GM19324 (cell line): ENCODE measurements around the gene SIRPD.
A peak's percentile ranks its signal among the peaks of the same experiment; 100 is the strongest.

Source experiments
- ATAC-seq: cut with Tn5 transposase; IDR thresholded peaks from one replicate; pipeline ENCODE4 v1.9.1; 2021; ENCODE audit warnings: mild to moderate bottlenecking, moderate library complexity; ENCODE audit not compliant: unreplicated experiment, low FRiP score

Gene SIRPD

DNA sequence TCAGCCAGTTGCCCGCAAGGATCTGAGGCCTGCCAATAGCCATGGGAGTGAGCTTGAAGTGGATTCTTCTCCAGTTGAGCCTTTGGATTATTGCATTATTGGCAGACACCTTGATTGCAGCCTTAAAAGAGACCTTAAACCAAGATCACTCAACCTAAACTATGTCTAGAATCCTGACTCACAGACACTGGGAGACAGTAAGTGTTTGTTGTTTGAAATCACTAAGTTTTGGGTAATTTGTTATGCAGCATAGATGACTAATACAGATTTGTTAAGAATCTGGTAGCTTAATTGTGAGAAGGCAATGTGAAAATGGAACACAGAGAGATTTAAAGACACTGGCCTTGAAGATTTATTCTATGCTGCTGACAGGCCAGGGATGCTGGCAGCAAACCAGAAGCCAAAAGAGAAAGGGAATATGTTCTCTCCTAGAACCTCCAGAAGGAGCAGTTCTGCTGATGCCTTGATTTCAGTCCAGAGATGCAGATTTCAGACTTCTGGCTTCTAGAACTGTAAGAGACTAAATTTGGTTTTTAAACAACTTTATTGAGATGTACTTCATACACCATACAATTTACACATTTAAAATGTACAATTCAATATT, 17.6 kb downstream of the SIRPD start:
- ATAC-seq: no peak

DNA sequence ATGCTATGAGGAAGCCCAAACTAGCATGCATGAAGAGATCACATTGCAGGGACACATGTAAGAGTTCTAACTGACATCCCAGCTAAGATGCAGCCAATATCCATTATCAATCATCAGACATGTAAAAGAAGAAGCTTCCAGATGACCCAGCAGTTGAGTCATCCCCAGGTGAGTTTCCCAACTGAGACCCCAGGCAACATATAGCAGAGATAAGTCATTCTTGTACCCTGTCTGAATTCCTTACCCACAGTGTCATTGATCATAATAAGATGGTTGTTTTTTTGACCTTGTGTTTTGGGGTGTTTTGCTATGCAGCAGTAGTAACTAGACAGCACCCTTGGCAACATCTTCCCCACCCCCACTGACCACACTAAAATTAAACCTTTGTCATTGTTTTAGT, 18.9 kb downstream of the SIRPD start:
- ATAC-seq: no peak

DNA sequence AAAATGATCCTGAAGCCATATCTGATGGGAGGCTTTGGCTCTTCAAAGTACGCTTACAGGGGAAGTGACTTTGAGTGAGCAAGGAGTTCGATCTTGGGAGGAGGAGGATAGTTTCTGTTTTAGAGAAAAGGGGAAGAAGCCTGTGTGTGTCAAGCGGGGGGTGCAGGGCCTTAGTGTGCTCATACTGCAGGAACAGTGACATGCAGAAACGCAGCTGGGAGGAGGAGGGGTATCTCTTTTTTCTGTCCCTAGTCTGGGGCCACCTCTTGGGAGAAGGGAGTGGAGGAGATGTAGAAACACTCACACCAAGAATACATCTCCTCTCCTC, 19.8 kb downstream of the SIRPD start:
- ATAC-seq: no peak

DNA sequence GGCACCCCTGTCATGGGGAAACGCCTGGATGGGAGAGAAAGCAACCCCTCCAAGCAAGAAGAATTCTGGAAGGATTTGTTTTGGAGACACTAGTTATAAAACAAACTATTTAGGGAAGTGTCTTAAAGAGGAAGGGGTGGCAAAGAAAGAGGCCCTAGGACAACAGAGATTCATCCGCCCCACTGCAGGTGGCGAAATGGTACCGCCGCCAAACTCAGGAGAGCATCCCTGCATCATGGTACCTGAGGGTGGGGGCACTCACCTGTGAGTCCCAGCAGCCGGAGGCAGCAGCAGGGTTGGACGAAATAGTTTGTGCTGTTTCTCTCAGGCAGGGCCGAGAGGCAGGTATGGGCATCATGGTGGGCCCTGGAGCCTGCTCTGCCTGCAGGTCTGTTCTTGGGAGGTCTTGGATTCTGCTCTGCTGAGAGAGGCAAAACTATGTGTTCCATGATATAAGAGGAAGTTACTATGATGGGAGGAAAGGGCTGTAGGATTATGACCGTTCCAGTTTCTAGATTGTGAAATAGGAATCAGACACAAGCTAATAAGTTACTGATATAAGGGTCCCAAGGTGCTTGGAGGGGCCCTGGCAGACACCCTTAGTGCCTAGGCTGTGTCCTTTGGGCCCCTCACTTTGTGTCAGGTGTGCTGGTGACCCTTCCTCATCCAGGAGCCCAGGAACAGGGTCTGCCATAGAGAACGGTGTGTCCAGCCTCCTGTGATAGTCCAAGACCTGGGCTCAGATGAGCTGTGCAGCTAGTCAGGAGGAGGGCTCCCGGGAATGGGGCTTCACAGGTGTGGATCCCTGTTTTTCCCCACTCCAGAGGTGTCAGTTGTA, 20.4 kb downstream of the SIRPD start:
- ATAC-seq: no peak

DNA sequence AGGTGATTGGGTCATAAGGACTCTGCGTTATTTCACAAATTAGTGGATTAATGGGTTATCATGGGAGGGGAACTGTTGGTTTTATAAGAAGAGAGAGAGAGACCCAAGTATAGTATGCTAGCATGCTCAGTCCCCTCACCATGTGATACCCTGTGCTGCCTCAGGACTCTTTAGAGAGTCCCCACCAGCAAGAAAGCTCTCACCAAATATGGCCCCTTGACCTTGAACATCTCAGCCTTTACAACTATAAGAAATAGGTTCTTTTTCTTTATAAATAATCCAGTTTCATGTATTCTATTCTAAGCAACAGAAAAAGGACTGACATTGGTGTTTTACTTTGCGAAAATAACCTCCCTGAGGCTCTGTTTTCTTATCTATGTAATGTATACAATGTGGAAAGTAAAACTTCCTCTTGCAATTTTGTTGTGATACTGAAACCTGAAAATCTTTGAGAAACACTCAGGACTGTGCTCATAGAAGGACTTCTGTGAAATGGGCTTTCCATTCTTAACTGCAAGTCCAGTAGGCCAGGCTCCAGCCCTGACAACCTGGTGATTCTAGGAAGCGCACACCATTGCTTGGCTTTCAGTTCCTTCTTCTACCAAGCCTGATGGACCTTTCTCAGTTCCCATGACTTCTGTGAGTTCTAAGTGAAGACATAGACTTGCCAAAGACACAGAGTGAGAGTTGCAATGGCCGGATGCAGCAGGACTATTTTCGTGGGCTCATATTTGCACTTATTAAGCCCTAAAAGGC, 21.9 kb downstream of the SIRPD start:
- peak; percentile 80 for ATAC-seq

DNA sequence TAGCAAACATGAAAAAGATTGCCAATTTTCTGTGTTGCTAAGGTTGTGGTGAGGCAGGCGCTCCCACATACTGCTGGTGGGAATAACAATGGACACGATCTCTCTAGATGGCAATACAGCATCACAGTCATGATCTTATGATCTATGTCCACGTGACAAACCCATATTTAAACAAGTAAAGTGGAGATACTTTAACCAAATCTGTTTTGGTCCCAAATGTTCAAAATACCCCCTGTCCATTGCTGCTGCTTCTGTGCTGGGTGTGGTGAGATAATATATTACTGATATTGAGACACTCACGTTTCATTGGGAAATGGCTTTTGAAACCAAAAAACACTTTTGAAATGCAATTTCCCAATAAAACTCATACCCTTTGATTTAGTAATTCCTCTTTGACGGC, 23.0 kb downstream of the SIRPD start:
- ATAC-seq: no peak

DNA sequence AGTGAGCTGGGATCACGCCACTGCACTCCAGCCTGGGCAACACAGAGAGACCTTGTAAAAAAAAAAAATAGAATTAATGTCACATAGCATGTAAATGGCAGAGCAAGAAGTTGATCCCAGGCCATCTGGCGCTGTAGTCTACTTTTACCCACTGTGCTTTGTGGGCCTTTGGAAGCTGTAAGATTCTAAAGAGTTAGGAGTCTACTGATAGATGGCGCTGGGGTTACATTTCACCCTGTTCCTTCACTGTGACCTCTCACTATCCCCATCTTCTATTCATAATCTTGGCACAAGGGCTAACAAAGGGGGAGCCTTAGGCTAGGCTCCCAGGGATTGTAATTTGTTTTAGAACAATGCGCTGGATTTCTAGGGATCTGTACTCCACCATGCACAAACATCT, 24.4 kb downstream of the SIRPD start:
- ATAC-seq: no peak

DNA sequence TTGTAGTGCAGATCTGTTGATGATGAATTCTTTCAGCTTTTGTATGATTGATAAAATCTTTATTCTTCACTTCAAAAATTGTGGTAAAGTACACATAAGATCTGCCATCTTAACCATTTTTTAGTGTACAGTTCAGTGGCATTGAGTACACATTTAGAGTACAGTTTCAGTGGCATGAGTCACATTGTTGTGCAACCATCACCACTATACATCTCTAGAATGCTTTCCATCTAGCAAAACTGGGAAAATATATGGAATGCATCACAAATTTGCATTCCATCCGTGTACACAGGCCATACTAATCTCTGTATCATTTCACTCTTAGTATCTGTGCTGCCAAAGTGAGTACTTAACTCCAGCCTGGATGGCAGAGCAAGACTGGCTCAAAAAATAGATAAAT, 28.7 kb downstream of the SIRPD start:
- ATAC-seq: no peak

DNA sequence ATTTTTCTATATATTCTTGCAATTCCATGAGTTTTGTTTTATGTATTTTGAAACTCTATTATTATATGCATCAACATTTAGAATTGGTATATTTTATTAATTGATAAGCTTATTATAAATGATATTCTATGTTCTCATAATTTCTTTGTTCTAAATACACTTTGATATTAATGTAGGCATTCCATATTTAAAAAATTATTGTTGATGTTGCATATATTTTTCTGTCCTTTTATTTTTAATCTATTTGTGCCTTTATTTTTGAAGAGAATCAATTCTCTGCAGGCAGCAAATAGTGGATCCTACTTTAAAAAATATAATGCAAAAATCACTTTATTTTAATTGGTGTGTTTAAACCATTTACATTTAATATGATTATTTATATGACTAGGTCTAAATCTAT, 29.6 kb downstream of the SIRPD start:
- no peak for ATAC-seq

DNA sequence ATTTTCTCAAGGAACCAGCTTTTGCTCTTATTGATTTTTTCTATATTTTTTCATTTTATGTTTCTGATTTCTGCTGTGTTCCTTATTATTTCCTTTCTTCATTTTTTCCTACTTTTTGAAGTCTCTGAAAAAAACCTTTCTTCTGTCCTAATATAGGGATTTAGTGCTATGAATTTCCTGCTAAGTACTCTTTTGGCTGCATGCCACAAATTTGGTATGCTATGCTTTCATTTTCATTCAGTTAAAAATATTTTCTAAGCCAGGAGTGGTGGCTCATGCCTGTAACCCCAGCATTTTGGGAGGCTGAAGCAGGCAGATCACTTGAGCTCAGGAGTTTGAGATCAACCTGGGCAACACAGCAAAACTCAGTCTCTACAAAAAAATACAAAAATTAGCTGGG, 30.6 kb downstream of the SIRPD start:
- ATAC-seq: no peak

DNA sequence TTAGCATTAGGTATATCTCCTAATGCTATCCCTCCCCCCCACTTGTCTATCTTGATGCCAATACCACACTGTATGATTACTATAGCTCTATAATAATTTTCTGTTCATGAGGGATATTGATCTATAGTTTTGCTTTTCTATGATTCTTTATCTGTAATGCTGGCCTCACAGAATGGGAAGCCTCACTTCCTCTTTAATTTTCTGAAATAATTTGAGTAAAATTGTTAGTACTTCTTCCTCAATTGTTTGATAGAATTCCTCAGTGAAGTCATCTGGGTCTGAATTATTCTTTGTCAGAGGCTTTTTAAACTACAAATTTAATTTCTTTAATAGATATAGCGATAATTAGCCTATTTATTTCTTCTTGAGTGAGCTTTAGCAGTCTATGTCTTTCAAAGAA, 31.2 kb downstream of the SIRPD start:
- ATAC-seq: no peak

DNA sequence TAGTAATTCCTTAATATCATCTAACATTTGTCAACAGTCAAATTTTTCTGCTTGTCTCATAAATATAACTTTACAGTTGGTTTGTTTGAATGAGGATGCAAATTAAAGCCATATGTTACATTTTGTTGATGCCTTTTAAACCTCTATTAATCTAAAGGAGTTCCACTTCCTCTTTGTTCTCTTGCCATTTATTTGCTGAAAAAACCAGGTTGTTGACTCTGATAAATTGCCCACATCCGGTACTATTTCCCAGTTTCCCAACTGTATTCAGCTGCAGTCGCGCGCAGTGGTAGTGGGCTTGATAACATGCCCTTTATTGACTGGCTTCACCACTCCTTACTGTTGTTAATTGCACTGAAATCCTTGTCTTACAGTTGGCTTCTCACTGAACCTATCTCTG, 33.5 kb downstream of the SIRPD start:
- ATAC-seq: no peak

DNA sequence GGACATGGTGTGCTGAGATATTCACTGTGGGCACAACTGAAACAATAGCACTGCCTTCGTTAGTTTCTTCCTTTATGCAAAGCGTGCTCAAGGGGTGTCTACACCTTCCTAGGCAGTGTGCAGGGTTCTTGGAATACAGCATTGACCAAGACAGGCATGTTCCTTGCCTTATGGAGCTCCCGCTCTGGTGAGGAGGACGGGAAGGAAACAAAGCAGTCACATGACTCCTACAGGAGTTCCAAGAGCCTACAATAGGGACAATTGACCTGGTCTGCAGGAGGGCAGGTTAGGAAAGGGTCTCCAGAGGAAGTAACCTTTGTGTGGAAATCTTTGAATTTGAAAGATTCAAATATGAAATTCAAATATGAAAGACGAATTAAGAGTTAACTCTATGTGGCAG, 40.5 kb downstream of the SIRPD start:
- ATAC-seq: no peak

DNA sequence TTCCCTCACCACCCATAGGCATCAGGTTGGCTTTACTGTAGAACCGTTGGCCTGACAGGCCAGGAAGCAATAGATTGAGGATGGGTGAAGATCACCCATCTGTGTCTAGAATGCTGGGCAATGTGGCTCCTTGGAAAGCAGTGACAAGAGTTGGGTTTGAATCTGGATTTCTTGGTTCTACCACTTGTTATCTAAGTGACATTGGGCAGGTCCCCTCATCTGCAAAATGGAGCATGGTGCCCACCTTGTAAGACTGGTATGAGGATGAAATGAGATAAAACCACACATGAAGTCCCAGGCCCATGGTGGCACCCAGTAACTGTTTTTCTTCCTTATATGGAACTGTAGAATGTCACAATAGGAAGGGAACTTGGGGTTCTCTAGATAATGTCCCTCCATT, 43.7 kb downstream of the SIRPD start:
- no peak for ATAC-seq

DNA sequence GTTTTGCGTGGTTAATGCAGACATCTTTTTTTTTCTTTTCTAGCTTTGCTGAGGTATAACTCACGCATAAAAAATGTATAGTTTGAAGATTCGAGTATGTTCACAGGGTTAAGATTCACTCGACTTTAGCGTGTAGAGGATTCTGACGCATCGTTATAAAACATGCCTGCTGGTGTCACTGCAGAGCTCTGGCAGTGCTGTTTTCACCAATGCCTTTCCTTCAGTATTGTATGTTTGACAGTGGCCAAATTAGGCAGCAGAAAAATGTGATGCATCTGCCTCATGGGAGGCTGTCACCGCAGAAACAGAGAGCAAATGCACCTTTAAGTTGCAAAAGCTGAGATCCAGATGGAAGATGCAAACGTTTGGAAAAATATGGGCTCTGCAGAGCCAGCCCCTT, 48.3 kb downstream of the SIRPD start:
- no peak for ATAC-seq

DNA sequence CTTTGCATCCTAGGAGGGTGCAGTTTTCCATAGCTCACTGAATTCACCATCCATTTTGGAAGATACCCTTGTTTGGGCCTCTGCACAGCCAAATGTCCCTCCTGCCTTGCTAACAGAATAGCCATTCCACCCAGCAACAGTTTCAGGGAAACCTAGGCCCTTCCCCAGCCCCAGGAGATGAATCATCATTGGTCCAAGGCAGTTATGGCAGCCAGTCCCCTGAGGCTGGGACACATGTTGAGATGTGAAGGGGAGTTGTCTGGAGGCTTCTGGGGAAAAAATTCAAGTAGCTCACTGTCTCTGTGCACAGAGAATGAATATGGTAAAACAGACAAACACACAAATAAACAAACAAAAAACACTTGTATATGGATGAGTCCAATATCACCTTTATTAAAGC, 48.9 kb downstream of the SIRPD start:
- no peak for ATAC-seq

DNA sequence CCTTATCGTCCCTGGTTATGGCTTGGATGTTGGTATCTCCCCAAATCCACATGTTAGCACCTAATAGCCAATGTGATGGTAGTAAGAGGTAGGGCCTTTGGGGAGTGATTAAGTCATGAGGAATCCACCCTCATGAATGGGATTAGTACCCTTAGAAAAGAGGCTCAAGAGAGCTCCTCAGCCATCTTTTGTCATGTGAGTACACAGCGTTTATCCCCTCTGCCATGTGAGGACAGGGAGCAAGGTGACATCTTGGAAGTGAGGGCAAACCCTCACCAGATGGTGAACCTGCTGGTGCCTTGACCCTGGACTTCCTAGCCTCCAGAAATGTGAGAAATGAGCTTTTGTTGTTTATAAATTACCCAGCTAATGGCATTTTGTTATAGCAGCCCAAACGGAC, 50.2 kb downstream of the SIRPD start:
- ATAC-seq: no peak

DNA sequence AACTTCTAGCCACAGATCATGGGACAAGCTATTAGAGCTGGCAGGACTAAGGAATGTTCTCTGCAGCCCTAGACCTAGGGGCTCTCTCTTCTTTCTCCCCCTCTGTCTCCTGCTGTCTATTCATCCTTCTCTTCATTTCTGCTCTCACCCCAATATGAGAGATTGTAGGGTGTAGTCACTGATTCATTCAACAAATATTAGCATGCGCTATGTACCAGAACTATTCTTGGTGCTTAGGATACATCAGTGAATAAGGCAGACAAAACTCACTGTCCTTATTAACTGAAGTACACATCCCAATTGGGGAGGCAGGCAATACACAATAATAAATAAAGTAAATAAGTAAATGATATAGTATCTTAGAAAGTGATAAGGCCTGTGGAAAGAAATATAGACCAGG, 51.6 kb downstream of the SIRPD start:
- no peak for ATAC-seq

DNA sequence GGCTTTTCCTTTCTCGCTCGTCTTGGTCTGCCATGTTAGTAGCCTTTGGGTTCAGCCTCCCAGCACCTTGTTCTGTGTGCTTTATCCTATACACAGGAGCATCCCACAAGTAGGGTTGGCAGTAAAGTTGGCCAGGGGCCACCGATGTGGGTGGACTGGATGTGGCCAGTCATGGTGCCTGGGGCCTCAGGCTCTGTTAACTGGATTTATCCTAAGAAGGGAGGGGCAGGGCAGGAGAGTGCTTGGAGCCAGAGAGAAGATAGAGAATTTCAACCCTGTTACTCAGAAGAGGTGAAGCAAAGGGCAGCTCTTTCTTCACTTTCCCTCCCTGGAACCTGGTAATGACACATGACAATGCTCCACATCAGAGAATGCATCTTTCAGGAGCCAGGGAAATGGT, 52.1 kb downstream of the SIRPD start:
- ATAC-seq: no peak

DNA sequence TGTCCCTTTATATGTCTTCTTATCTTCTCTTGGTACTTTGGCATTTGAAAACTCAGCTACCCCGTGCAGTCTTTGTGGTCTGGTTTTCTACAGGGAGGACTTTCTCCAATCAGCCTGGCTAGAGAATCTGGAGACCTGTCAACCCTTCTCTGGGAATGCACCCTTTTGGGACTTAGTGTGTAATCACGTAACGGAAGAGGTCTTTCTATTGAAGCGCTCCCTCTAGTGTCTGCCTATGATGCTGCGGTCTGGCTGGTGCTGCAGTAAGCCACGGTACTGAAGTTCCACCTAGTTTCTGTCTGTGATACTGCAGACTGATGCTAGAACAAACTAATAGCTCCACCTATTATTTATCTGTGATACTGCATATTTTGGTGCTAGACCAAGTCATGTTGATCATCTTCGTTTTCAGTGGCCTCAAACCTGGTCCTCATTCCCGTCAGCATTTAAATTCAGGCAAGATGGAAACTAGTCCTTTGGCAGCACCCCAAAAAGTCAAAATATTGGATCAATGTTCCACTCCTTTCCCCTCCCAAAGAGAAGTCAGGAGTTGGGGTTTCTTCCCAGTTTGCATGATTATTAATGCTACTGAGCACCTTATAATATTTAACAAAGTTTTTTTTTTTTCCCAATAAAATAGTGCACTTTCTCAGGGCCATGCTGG, 53.8 kb downstream of the SIRPD start:
- no peak for ATAC-seq

DNA sequence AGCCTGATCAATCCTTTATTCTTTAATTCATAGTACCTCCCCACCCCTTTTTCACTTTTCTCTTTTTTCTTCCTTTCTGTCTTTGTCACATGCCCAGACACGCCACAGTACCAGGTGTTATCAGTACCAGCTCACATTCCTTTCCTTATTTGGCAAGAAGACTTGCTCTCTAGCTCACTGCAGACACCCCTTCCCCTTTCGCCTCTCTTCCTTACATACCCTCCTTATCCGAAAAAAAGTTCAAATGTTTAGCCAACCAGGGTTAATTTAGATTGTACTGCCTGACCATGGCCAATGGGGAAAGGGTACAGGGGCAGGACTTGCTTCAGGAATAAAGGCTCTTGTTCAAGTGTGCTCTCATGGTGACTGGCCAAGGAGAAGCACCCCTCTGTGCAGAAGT, 57.0 kb downstream of the SIRPD start:
- no peak for ATAC-seq
